UCSD-AML1 (cell line): ENCODE results near the gene TOP3B.

Experiments used
- DNase-seq: peaks from one replicate; lab custom pipeline; 2025; ENCODE audit not compliant: unreplicated experiment; lab: John Stamatoyannopoulos, UW

The TOP3B gene

DNA sequence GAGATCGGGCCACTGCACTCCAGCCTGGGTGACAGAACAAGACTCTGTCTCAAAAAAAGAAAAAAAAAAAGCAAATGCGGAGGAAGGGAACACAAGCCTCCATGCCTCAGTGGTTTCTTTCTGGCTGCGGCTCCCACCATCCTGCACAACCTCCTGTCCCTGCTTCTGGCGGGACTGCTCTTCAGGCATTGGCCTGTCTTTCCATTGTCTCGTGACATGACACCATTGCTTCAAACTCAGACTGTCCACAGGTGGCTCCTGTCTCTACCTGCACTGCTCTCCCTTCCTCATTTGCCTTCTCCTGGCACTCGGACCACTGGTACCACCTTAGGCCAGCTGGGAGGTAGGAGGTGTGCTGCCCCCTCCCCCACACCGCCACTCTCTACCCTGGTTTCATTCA is 19.3 kb downstream of the TOP3B start:
- DNase-seq: no peak

DNA sequence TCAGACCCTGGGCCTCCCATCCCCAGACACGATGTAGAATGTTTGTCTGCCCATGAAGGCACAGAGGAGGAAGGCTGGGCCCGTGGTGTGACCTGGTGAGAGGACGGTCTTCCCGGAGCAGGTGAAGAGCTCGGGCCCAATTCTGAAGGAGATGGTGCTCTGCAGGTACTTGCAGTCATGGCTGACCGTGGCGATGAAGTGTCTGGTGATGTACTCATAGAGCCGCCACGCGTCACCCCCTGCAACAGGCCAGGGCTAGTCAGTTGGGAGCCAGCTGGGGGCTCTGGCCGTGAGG is 20.0 kb downstream of the TOP3B start:
- DNase-seq: no peak

DNA sequence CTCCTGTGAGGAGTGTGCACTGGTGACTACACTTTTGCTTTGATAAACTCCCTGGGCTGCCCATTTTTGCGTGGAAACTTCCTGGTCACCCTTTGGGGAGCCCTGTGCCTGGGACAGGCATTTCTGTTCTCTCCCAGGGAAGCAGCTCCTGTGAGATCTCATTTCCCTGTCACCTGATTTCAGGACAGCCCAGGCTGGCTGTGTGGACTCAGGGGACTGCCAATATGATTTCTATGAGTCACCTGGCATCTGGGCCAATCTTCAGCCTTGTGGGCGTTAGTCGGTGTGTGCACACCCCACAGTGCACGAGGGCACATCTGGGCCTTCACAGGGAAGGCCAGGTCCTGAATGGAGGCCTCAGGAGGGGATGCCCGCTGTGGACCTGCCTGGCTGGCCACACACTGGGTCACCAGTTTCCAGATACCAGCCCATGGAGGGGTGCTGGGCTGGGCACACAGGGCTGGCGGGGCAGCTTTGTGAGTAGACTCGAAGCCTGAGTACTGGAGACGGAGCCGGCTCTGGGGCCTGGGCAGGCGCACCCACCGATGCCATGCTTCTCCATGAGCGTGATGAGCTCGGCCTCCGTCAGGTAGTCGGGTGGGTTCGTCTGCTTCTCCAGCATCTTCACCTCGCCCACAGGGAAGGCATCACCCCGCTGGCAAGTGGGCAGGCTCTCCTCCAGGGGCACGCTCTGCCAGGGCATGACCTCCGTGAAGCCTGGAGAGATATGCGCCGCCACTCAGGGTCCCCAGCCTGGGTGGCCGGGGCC is 20.5 kb downstream of the TOP3B start:
- no peak for DNase-seq

DNA sequence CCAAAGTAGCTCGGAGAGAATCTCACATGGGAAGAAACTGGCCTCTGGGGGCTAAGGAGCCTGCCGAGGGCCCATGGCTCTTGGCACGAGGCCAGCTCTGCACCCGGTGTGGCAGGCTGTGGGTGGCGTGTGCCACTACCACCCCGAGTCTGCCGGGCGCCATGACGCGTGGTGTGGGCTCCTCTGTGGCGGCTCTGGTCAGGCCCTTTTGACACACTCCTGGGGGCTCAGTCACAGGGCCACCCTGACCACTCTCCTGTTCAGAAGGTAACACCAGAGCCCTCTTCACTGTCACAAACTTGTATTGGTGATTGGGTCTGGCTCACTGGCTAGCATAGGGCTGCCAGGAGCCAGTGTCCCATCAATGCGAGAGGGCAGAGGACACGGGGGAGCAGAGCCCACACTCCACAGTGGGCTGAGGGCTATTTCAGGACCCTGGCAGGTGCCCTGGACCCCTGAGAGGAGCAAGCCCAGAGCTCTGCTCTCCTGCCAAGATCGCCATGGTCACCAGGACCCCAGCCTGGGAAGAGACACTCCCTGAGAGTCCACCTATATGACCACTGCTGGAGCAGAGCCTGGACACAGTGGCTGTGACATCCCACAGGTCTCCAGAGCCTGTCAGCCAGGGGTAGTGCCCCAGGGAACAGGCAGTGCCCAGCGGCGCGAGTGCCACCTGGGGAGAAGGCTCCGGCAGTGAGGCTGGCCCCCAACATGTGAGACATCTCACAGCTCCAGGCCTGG is 21.3 kb downstream of the TOP3B start:
- DNase-seq: no peak

DNA sequence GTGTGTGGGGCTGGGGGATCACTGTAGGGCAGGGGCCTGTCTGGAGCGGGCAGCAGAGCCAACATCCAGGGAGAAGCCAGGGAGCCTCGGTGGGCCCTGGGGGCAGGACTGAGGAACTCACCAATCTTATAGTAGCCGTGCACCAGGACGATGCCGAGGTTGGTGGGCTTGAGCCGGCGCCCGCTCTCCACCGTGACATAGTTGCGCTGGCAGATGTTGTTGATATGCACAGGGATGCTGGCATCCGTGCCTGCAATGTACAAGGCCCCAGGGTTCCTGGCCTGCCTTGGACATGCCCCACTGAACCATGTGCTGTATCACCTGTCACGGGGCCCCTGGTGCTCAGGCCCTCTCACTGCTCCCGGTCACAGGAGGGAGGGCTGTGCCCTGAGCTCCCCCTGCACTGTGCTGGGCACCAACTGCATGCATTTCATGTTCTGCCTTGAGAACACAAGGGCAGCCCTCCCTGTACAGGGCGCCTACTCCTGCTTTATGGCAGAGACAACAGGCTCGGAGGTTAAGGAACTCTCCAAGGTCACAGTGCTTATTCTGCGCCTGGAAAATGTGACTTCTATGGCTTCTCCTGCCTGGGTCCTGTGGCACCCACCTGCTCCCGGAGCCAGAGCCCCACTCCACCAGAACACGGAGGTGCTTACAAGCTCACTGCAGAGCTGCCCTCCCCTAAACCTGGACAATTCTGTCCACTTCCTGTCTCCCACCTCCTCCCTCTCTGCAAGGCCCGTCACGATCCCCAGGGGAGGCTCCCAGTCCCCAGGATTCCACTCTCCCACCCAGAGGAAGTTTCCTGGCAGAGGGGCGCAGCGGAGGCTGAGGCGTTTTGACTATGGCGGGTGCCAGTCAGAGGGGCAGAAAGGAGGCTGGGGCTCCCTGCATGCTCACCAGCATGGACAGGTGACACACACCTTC is 22.1 kb downstream of the TOP3B start:
- DNase-seq: no peak

DNA sequence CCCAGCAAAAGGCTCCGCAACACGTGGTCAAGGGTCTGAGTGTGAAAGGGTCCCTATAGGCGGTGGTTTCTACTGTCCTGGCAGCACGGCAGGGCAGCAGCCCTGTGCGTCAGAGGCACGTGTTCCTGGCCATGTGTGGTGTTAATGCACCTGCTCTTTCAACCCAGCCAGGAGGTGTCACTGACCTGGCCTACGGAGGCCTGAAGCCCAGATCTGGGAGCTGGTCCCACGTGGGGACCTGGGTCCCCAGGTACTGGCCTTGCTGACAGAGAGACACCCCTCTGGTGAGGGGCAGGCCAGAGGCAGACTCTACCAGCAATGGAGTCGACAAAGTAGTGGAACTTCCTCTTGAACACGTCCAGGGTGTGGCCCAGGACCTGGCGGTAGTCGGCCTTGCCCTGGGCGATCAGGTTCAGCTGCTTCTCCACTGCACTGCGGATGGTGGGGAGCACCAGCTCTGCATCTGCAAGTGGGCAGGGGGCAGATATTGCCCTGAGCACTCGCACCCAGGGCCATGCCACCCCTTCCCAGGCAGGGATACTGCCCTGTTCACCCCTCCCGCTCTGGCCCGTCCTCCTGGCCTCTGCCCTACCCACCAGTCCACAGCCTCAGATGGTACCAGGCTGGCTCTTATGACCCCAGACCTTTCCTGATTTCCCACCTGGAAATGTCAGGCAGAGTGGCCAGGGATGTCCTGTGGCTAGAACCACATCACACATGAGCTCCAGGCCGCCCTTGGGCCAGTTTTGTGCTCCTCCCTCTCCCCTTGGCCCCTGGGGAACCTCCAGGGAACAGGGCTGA is 23.1 kb downstream of the TOP3B start:
- no peak for DNase-seq

DNA sequence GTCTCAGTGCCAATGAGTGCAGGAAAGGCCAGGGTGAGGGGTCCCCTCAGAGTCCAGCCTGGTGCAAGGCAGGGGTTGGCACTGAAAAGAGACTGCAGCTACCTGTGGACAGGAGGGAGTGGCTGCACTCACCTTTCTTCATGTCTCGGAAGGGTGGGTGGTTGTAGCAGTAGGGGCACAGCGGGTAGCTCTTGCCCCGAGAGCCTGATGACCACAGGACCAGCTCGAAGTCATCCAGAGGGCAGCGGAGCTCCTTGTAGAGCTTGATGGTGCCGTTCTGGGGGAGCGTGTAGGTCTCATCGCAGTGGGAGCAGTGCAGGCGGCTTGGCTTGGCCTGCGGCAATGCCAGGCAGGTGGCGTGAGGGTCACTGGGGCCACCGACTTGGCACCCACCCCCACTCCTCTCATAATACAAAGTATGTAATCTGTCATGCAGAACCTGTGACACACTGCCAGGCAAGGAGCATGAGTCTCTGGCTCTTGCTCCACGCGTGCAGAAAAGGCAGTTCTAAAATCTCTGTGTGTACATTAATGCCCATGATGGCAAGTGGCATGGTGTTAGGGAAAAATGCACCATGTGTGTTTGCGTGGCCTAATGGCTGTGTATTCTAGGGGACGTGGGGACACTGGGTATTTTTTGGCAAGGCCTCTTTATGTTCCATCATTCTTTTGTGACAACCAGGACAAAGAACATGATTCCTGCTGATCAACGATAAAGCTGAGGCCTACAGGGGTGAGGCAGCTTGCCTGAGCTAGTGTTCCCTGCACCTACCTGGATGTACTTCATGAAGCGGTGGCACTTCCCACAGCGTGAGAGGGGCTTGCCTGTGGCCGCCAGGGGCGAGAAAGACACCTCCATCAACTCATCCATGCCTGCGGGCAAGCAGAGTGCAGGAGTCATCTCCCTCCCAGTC is 24.0 kb downstream of the TOP3B start:
- no peak for DNase-seq

DNA sequence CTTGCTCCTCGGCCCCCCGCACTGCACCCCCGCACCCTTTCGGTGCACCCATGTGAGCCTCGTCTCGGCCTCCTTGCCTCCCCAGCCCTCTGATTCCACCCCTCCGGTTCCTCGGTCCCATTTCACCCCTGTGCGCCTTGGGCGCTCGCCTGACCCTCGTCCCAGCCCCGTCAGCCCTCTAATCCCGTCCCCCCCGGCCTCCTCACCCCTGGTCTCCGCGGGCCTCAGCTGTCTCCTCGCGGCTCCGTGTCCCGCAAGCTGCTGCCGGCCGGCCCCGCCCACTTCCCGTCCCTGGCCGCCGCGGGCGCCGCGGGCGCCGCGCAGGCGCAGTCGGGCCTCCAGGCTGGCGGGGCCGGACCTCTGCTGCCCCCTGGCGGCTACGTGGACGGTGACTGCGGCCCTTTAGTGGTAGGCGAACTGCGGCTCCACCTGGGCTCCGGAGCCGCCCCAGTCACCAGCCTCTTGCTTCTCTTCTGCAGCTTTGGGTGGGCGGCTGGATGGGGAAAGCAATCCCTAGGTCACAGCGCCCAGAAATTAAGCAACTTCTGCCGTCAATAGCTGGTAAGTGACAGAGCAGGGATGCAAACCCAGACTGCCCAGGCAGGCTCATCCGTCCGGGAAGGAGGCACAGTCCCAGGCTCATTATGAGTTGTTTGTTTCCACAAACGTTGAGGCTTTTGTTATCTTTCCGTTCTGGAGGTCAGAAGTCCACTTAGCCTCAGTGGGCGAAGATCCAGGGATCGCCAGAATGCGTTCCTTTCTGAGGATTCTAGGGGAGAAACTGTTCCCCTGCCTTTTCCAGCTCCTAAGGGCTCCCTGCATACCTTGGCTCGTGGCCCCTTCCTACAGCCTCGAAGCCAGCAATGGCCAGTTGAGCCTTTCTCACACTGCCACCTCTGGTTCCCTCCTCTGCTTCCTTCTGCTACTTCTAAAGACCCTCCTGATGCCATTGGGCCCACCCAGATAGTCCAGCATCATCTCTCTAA is 29.7 kb downstream of the TOP3B start, which contains the start of gene PPM1F:
PPM1F (minus strand) TSS at position 263 of the 986 bp plus-strand sequence. CDS start 6,800 bp downstream, outside the sequence.
- DNase-seq: peak; percentile 92

DNA sequence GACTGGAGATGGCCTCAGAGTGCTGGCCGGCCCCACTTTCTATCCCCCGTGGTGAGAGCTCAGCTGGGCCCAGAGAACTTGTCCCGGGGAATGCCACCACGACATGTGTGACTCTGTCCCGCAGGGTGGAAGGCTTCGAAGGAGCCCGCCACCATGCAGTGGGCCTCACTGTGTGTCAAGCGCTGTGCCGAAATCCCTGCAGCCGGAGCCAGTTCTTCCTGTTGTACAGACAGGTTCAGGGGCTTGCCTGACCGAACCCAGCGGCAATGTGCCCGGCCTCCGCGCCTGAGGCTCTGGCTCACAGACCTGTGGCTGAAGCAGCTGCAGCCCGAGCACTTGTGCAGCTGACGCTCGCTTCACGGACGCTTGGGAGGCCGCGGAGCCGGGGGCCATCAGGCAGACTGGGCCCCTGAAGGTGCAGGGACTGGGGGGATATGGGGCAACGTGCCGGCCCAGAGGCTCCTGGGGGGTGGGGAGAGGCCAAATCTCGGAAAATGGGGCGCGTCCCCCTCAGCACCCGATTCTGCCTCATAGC is 30.6 kb downstream of the TOP3B start:
- DNase-seq: peak; percentile 40

DNA sequence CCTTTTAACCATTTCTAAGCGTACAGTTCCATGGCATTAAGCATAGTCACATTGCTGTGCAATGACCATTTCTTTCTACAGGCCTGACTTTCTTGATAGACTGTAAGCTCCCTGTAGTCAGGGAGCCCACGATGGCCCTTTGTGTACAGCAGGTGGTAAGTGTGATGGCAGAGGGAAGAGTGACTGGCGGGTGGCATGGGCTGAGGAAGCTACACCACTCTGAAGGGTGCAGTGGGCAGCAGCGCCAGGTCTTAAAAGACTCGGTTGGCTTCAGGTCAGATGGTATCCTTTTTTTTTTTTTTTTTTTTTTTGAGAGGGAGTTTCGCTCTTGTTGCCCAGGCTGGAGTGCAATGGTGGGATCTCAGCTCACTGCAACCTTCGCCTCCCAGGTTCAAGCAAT is 31.5 kb downstream of the TOP3B start:
- no peak for DNase-seq

DNA sequence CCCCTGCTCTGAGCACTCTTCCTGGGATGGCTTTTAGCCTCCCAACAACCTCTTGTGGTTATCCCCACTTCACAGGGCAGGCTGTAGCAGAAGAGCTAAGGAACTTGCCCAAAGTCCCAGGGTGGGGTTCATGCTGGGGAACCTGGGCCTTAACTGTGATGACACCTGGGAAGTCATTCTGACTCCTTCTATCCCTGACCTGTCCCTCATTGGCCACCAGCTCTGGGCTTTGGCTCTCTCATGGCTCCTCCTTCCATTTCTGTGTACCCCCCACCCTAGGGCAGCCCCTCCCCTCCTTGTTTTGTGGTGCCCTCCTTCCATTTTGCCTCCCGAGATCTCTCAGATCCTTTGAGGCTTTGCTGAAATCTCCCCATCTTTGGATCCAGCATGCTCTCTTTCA is 32.6 kb downstream of the TOP3B start:
- DNase-seq: no peak

DNA sequence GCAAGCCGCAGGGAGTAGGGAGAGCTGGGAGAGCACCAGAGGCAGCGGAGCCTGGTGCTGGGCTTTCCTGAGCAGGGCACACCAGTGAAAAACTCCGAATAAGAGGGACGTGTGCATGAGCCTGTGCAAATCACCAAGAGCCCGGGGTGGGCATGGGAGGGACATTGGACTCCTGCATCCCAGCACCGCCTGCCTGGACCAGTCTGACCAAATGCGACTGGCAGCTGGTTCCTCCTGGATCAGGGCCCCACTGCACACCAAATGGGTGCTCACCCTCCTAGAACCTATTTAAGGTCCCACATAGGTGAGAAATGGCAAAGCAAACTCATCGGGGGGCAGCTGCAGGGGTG is 33.0 kb downstream of the TOP3B start:
- DNase-seq: no peak

DNA sequence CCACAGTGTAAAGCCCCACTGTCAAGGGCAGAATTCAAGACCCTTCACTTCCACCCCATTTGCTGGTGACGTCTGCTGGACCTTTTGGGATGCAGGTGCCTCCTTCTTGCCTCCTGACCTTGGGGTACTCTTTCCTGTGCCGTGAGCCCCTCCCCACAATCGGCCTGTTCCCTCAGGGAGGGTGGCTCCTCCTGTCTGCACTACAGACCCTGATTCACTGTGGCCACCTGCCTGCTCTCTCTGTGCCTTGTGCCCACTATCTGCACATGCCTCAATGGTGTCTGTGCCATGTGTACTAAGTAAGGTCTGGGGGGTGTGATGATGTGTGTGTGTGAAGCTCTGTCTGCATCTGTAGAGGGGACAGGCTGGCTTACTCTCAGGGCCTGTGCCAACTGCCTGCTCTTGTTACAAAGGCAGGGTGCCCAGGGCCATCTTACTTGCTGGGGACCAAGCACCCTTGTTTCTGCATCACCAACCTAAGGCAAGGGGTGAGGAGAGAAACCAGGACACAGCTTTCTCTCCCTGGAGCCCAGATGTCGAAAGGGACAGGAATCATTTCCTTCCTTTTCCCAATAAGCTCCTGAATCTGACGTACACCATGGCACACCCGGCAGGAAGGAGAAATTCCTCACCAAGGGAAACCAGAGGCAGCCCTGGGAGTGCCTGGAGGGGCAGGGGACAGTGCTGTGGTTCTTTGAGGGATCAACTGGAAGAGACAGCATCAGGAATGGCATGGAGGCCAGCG is 33.6 kb downstream of the TOP3B start:
- no peak for DNase-seq

DNA sequence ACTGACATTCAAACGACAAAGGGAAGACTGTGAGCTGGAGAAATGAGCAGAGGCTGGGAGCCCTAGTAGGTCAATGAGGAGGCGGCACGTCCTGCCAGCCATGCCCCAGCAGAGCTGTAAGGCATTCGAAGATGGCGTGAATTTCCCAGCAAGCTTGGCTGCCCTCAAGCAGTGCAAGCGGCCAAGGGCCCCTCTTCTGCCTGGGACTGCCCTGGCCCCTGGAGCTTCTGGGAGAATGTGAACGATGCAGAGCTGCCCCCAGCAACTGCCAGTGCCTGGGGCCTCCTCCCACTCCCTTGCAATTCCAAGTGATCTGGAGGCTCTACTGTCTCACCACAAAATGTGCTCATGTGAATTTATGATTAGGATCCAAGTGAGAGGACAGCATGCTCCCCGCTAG is 34.2 kb downstream of the TOP3B start:
- no peak for DNase-seq

DNA sequence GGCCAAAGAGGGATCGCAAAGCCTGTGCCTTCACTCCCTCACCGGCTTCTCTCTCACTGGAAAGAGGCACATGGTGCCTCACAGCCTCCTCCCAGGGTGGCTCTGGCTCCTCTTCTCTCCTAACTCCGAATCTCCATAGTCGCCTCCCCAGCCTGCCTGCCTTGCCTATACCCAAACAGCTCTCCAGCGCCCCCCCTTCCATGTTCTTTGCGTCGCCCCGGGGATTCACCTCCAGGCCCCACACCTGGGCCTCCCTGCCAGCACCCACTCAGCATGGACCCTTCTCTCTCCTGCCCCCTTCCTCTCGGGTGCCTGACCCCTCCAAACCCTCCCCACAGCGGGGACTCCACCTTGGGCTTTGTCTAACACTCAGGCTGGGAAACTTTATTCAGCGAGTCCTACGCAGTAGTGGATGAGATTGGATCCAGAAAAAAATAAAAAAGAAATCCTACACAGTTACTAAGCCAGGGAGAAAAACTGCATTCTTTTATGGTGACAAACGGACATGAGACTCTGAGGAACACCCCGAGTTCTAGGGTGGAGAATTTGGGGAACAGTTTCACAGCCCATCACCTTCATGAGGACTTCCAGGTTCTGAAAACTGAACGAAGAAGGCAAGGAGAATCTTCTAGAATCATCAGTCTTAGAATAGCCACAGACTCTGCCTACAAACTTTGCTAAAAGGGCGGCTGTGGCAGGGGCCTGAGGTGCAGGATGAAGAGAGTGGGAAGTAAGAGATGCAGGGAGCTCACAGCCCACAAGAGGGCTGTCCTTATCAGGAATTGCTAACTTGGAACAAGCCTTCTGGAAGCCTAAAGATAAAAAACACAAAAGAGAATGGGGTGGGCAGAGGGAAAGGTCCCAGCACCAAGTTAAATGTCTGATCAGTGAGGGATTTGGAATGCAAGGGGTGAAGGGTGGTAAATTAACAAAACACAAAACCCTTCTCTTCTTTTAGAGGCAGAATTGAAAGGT is 35.3 kb downstream of the TOP3B start:
- DNase-seq: peak; percentile 32

DNA sequence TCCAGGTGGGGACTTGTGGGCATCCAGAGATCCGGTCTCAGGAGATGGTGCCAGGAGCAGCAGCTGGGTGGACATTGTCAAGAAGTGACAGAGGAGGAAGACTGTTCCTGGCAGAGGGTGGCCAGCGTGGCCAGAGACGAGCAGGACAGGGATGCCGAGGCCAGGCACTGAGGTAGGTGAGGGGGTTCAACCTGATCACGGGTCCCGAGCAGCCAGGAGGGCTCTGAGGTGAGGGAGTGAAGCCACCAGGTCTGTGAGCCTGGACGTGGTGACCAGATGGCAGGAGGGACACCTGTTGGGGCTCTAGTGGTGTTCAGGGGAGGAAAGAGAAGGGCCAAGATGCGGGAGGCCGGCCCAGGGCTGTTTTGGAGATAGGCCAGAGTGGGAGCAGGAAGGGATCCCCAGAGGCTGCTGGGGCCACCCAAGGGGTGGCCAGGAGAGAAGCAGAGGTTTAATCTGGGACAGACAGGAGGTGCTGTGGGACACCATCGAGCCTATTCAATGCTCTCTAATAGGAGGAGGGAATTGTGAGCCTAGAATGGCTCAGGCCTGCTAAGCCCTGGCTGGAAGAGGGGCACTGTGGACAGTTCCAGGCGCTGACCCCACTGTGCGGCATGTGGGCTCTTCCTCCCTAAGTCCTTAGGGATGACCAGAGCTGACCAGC is 36.2 kb downstream of the TOP3B start:
- DNase-seq: no peak
